ENCODE results near the gene TFR2. TPM values are rescaled to one million over a fixed set of nuclear protein-coding genes. Genes with fewer than 3 reads are reported as not detected.

Gene TFR2
- total and polyA plus RNA-seq, 9 of the 15 experiments (the other 6 are each of a cell fraction or from before 2014, with no cell fraction given) = 3.8 to 123 (median 51.1) TPM

GRCh38 chr7:100675581-100676350 is 34.4 kb upstream of the TFR2 start (continued):
- TF ChIP-seq HNRNPLL (IDR thresholded peaks at IDR 0.05; ENCODE audit: low read depth, low read length, poor library complexity, severe bottlenecking) (no peak), RBM22 (IDR thresholded peaks at IDR 0.05; ENCODE audit: low read depth, low read length, poor library complexity, severe bottlenecking) (peak; percentile 85), MAZ (CRISPR knock-in tag; conservative IDR thresholded peaks at IDR 0.05 in 1 of 2, IDR thresholded peaks at IDR 0.05 in 1 of 2) (peak; percentile 43 to 65), ETV5 (CRISPR knock-in tag; IDR thresholded peaks at IDR 0.05; ENCODE audit: low read depth) (peak; percentile 46; the same call in 1 of the 2 replicates), YY1 (IDR thresholded peaks at IDR 0.05; ENCODE audit: borderline replicate concordance in 1 of 3, control insufficient read depth in 1 of 3, extremely low read depth in 1 of 3, insufficient read depth in 3 of 3, insufficient read length in 1 of 3, insufficient replicate concordance in 2 of 3, low read depth in 1 of 3, low read length in 2 of 3) (peak in 1 of 3 experiments; percentile 5), POLR3G (IDR thresholded peaks at IDR 0.05; ENCODE audit: extremely low read depth, insufficient read length, insufficient replicate concordance) (no peak), TEAD1 (CRISPR knock-in tag; IDR thresholded peaks at IDR 0.05) (no peak), CTCF (IDR thresholded peaks at IDR 0.05 in 2 of 3, conservative IDR thresholded peaks at IDR 0.05 in 1 of 3; ENCODE audit: insufficient read depth in 2 of 3, low read depth in 1 of 3, low read length in 3 of 3) (0 out of 6 replicates have a peak, but pooled peaks of 1 of the 3 experiments have one; percentile 5), BACH1 (tag; IDR thresholded peaks at IDR 0.05) (no peak), NCOR1 (IDR thresholded peaks at IDR 0.05) (no peak), CXXC5 (CRISPR knock-in tag; IDR thresholded peaks at IDR 0.05) (peak; percentile 31), GATA2 (CRISPR knock-in tag; IDR thresholded peaks at IDR 0.05) (no peak), DEAF1 (CRISPR knock-in tag; IDR thresholded peaks at IDR 0.05) (no peak), CSDE1 (IDR thresholded peaks at IDR 0.05) (no peak; a peak in 1 of 4 replicates), XRCC5 (IDR thresholded peaks at IDR 0.05; ENCODE audit: low read depth, low read length) (0 out of 2 replicates have a peak, but pooled peaks have one; percentile 24), CAMTA2 (CRISPR knock-in tag; conservative IDR thresholded peaks at IDR 0.05) (no peak), STAT5A (IDR thresholded peaks at IDR 0.05; ENCODE audit: borderline replicate concordance, low read length) (no peak), ZNF75A (CRISPR knock-in tag; IDR thresholded peaks at IDR 0.05) (no peak), GABPB1 (CRISPR knock-in tag; IDR thresholded peaks at IDR 0.05) (no peak), SPI1 (IDR thresholded peaks at IDR 0.05; ENCODE audit: borderline replicate concordance, low read depth, low read length) (peak; percentile 90), ZNF41 (CRISPR knock-in tag; conservative IDR thresholded peaks at IDR 0.05) (no peak), NEUROD1 (IDR thresholded peaks at IDR 0.05; ENCODE audit: borderline replicate concordance, low read depth, low read length, partially characterized antibody) (peak; percentile 55), TFAP4 (CRISPR knock-in tag; IDR thresholded peaks at IDR 0.05; ENCODE audit: borderline replicate concordance) (peak; percentile 62; the same call in 1 of the 2 replicates)

Data from K562 (cell line).